Stimulated activated CD8-positive, alpha-beta memory T cell treated with anti-CD3 and anti-CD28 coated beads, Interleukin-12 subunit alpha, Interleukin-12 subunit beta, amount 100 ng/mL, for 1 hour (primary cell): ENCODE results near the gene ZNF462.
"Not testable (repeated sequence)": the region's sequence is repeated elsewhere in the genome, so short reads cannot be mapped to it uniquely, and the experiment has no call there.

Source experiments
- DNase-seq: peaks from one replicate; pipeline ENCODE4 v3.0.0-alpha.2; 2020; ENCODE audit warnings: low read depth

Gene ZNF462

GRCh38 chr9:106886111-106887046 lies 23.4 kb downstream of the ZNF462 start:
- DNase-seq, result no peak

GRCh38 chr9:106887066-106887465 lies 24.1 kb downstream of the ZNF462 start:
- no peak for DNase-seq

GRCh38 chr9:106889061-106889590 lies 26.2 kb downstream of the ZNF462 start:
- DNase-seq, result no peak

DNA sequence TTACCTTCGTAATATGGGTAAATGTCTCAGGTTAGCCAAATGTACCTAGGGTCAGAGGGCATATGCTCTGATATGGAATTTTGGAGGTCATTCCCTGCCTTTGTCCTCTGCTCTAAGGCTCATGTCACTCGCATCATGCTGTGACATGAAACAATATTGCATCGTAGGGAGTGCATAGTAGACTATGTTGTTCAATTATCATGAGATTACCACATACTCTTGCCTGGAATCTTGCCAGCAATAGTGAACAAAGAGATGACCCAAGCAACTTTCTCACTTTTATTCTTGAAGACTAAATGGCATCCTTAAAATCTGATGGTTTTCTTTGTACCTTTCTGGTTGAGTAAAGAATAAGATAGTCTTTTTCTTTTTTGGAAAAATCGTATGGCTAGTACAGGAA lies 27.6 kb downstream of the ZNF462 start:
- no peak for DNase-seq

GRCh38 chr9:106891286-106891685 lies 28.3 kb downstream of the ZNF462 start:
- DNase-seq, result no peak

DNA sequence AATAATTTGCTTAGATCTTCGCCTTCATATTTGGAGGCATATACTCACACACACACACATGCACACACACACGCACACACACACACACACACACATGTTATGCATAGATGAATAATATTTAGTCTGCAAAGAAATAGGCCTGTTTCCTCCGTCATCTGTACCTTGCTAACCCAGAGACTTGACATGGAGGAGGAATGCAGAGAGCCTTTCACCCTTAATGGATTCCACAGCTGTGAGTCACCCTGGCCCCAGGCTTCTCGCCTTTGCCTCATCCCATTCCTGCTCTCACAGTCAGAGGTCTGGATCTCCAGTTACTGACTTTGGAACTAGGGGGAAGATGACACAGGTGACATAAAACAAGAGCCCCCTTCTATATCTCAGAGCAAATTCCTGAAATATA lies 29.7 kb downstream of the ZNF462 start:
- DNase-seq, result no peak

DNA sequence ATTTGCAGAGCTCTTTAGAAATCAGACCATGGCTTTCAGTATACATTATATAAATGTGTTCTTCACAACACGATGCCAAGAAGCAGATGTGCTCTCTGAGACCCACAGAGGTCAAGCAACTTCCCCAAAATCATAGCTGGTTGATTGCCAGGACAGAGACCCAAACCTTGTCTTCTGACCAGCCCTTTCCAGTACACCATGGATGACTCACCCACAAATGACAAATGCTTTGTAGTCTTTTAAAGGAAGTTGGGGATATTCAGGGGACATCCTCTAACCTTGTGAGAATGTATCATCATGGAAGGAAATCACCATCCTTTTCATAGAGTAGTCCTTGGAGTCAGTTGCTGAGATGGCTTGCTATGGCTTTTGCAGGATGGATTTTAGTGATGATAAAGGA lies 30.1 kb downstream of the ZNF462 start:
- DNase-seq, result no peak

- no peak for DNase-seq
Measured at GRCh38 chr9:106896695-106897094, 33.7 kb downstream of the ZNF462 start.

DNA sequence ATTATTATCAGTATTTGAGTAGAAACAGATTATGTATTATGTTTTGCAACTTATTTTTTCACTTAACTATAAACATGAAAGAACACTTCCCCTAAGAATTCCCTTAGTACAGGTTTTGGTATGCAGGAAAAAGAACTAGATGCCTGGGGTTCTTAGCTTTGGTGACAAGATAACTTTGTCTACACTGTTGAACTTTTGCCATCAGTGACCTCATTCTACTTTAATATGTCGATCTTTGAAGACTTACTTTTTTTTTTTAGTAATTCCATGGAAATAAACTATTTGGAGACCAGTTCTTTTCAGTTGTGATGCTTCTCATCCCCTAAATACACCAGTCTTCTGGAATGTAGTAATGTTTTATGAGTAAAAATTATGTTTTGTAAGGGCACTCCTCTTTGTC lies 34.3 kb downstream of the ZNF462 start:
- DNase-seq, result no peak

GRCh38 chr9:106897751-106898150 lies 34.8 kb downstream of the ZNF462 start:
- no peak for DNase-seq

GRCh38 chr9:106900523-106900922 lies 37.6 kb downstream of the ZNF462 start:
- not testable (repeated sequence) for DNase-seq

DNA sequence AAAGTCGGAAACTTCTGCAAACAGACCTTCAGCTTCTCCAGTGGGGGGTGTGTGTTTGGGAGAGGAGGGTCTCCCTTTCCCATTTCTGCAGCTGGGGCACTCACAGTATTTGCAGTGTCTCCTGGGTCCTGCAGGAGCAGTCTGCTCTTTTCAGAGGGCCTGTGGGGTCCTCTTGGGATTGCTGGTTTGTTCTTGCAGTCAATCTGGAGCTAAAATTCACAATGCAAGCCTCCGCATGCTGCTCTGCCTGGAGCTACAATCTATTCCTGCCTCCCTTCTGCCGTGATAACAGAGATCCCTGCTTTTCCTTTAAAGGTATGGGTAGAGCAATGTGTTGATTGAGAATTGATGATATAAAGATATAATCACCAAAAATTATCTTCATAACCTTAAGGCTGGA lies 43.2 kb downstream of the ZNF462 start:
- no peak for DNase-seq

GRCh38 chr9:106911951-106912350 lies 49.0 kb downstream of the ZNF462 start:
- DNase-seq, result no peak

GRCh38 chr9:106913276-106913675 lies 50.3 kb downstream of the ZNF462 start:
- no peak for DNase-seq

GRCh38 chr9:106915851-106916250 lies 52.9 kb downstream of the ZNF462 start:
- no peak for DNase-seq

DNA sequence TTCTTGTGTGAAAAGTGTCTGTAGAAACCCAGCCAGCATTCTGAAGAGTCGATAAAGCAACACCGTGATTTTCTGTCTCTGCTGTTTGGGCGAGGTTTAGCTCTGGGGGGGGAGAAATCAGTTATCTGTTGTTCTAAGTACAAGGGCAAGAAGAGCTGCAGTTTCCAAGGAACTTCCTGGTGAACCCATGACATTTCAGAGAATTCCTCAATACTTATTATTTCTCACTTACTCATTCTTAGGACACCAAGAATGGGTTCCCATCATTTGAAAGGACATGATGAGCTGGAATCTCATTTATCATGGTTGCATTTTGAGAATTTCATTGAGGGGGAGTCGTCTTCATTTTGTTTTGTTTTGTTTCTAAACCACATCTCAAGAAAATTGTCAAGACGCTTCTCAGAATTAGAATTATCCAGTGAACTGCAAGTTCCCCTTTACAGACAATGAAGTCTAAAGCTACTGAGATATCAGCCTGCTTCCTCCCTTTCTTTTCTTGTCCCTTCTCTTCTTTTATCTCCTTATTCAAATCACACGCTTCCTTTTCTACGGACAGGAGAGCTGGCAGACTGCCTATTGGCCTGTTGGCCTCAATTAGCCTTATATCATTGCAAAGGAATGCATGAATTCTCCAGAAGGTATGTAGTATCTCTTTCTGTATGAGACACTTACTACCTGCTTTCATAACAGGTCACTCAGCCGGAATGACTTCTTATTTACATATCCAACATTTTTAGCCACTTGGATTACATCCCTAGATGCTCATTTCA lies 53.7 kb downstream of the ZNF462 start:
- no peak for DNase-seq

DNA sequence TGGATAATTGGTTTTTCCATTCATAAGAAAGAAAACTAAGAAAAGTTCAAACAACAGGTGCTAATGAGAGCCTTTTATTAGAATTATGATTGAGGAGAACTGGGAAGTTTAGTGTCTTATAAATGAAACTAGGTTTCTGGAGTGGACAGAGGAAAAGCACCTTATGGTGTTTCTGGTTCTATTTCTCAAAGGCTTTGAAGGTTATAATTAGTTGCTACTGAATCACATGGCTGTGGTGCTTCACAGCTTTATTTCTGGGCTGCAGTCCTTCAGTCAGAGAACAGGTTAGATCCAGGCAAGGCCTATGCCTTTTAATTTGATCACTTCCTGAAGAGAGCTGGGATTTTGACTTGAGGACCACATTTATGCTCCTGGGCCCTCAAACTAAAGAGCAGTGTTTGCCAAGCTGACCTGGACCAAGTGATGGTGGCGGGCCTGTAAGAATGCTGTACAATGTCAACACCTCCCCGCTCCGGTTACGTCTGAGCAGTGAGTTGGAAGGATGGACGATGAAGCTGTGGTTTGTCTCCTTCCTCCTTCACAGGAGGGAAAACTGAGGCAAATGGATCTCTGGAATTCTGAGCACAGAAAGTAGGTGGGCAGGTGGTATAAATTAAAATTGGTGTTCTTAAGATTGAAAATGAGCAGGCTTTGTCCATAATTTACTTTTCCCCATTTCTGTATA lies 56.0 kb downstream of the ZNF462 start:
- DNase-seq, result no peak

GRCh38 chr9:106920091-106920490 lies 57.1 kb downstream of the ZNF462 start:
- DNase-seq, result no peak

- no peak for DNase-seq
Measured at GRCh38 chr9:106920701-106921283, 57.8 kb downstream of the ZNF462 start.

GRCh38 chr9:106921341-106921899 lies 58.5 kb downstream of the ZNF462 start:
- DNase-seq, result peak; percentile 1

DNA sequence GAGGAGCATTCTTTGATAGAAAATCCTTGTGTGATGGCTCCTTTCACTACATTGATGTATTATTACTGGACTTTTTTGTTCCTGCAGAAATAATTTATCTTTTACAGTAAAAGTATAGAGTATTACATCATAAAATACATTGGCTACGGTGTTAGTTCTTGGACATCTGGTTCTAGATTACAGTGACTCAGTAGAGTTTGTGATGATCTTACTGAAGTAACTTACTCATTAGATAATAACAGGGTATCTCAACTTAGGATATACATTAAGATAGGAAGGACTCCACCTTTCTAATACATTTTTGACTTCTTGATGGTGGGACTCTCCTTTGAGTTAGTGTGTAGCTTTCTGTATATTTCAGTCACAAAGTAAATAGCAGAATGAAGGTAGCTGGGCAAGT lies 59.1 kb downstream of the ZNF462 start:
- no peak for DNase-seq

DNA sequence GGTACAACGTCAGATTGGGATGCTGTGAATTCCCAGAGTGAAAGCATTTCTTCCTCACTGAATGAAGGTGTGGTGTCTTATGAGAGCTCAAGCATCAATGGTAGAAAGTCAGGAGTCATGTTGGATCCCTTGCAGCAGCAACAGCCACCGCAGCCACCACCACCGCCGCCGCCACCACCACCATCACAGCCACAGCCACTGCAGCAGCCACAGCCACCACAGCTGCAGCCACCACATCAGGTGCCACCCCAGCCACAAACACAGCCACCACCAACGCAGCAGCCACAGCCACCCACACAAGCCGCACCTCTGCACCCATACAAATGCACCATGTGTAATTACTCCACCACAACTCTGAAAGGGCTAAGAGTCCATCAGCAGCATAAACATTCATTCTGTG lies 62.4 kb downstream of the ZNF462 start:
- DNase-seq, result no peak
